Upper lobe of left lung (tissue), 4 donors: ENCODE data around the gene CHST13.

Experiments used
- CTCF ChIP-seq, 6 experiments: fragments of 450-650 bp in 4 of 6; fragments of 200-600 bp in 2 of 6; sonication (generic) in 2 of 6; IDR thresholded peaks; one replicate each; pipeline ENCODE4 v1.5.1; 2016 to 2019; ENCODE audit warnings: antibody characterized with exemption in 6 of 6
- EP300 ChIP-seq, 4 donors: sonication (generic); formaldehyde crosslinking; IDR thresholded peaks; one replicate each; pipeline ENCODE4 v1.5.1; 2017; ENCODE audit warnings: antibody characterized with exemption in 4 of 4, control low read depth in 2 of 4
- POLR2A ChIP-seq, 4 donors: fragments of 450-650 bp; IDR thresholded peaks; one replicate each; pipeline ENCODE4 v1.5.1; 2016 to 2017; ENCODE audit warnings: antibody characterized with exemption in 4 of 4, mild to moderate bottlenecking in 2 of 4

- TF ChIP-seq CTCF (IDR thresholded peaks at IDR 0.05), result no peak
- no peak for TF ChIP-seq POLR2A (IDR thresholded peaks at IDR 0.05)
- TF ChIP-seq EP300 (IDR thresholded peaks at IDR 0.05), result no peak
These were observed 37.6 kb upstream of the CHST13 start for GRCh38 chr3:126486360-126486847.
